IMR-90 (cell line): Measurements from ENCODE around the gene PTPN5. TPM values are rescaled to one million over a fixed set of nuclear protein-coding genes. Genes with fewer than 3 reads are reported as not detected.

ENCODE experiments used
- ATAC-seq: fragments of 200-7000 bp; cut with Tn5 transposase; 2 replicates; pipeline ENCODE4 v1.9.1; 2020; ENCODE audit warnings: low read depth, mild to moderate bottlenecking, moderate library complexity
- BruUV-seq: library from RNA; stranded (reverse); fragments of 400-500 nt; replicated peaks from 2 replicates; lab custom pipeline; 2021; lab: Mats Ljungman, UMichigan
- CTCF ChIA-PET: fragments of 300-600 bp; formaldehyde crosslinking; extraction: SDS; loops from one replicate; lab custom pipeline; 2021; ENCODE audit warnings: antibody characterized with exemption; lab: Yijun Ruan, JAX
- POLR2A ChIA-PET: fragments of 300-600 bp; sonication (Branson Sonifier 250); formaldehyde crosslinking; loops from one replicate; lab custom pipeline; 2022; ENCODE audit warnings: antibody characterized with exemption; ENCODE audit not compliant: unreplicated experiment; lab: Charles Lee
- DNase-seq: peaks from one replicate; pipeline ENCODE4 v3.0.0; 2013
- H2AFZ ChIP-seq: replicated peaks from 2 replicates; pipeline ENCODE3; 2013; ENCODE audit warnings: low read length, mild to moderate bottlenecking; ENCODE audit not compliant: poor library complexity
- H2AK5ac ChIP-seq: 2 replicates; pipeline ENCODE4 v1.6.1; 2013; ENCODE audit warnings: low read depth, low read length, inconsistent platforms
- H2AK9ac ChIP-seq: replicated peaks from 2 replicates; pipeline ENCODE3; 2013; ENCODE audit warnings: mild to moderate bottlenecking, low read depth, low read length, moderate library complexity; ENCODE audit not compliant: poor library complexity
- H2BK120ac ChIP-seq: 2 replicates; pipeline ENCODE4 v1.6.1; 2013; ENCODE audit warnings: low read depth, low read length, inconsistent platforms
- H2BK15ac ChIP-seq: 3 replicates; pipeline ENCODE4 v1.6.1; 2013; ENCODE audit warnings: low read depth, low read length, inconsistent platforms
- H2BK20ac ChIP-seq: 2 replicates; pipeline ENCODE4 v1.6.1; 2013; ENCODE audit warnings: low read depth, mild to moderate bottlenecking, inconsistent platforms, low read length, moderate library complexity
- H2BK5ac ChIP-seq: 2 replicates; pipeline ENCODE4 v1.6.1; 2013; ENCODE audit warnings: mild to moderate bottlenecking, low read depth, low read length, inconsistent platforms; ENCODE audit not compliant: poor library complexity, severe bottlenecking
- H3K14ac ChIP-seq: replicated peaks from 2 replicates; pipeline ENCODE4 v1.6.1; 2013; ENCODE audit warnings: low read depth, low read length, inconsistent platforms
- H3K18ac ChIP-seq: 2 replicates; pipeline ENCODE4 v1.6.1; 2013; ENCODE audit warnings: low read depth, low read length, control low read depth
- H3K23ac ChIP-seq: 2 replicates; pipeline ENCODE4 v1.6.1; 2013; ENCODE audit warnings: low read depth, low read length, inconsistent platforms
- H3K27ac ChIP-seq: 2 replicates; pipeline ENCODE4 v1.5.1; 2013; ENCODE audit warnings: mild to moderate bottlenecking, control low read depth, low read length; ENCODE audit not compliant: insufficient read depth
- H3K27me3 ChIP-seq: 2 replicates; pipeline ENCODE4 v1.6.1; 2013; ENCODE audit warnings: low read length; ENCODE audit not compliant: control insufficient read depth, insufficient read depth
- H3K36me3 ChIP-seq: 2 replicates; pipeline ENCODE4 v1.6.1; 2013; ENCODE audit warnings: low read length, mixed read lengths; ENCODE audit not compliant: control insufficient read depth, insufficient read depth
- H3K4ac ChIP-seq: 2 replicates; pipeline ENCODE4 v1.6.1; 2013; ENCODE audit warnings: low read depth, low read length, inconsistent platforms
- H3K4me1 ChIP-seq: 2 replicates; pipeline ENCODE4 v1.6.1; 2013; ENCODE audit warnings: low read length, mixed read lengths; ENCODE audit not compliant: control insufficient read depth, insufficient read depth
- H3K4me2 ChIP-seq: 2 replicates; pipeline ENCODE4 v1.6.1; 2013; ENCODE audit warnings: low read depth, mild to moderate bottlenecking, control low read depth, low read length, moderate library complexity
- H3K4me3 ChIP-seq: 2 replicates; pipeline ENCODE4 v1.5.1; 2013; ENCODE audit warnings: low read depth, mild to moderate bottlenecking, control low read depth, low read length, moderate library complexity; ENCODE audit not compliant: insufficient read depth
- H3K56ac ChIP-seq: 2 replicates; pipeline ENCODE4 v1.6.1; 2013; ENCODE audit warnings: low read length, inconsistent platforms; ENCODE audit not compliant: insufficient read depth; ENCODE audit errors: extremely low read depth
- H3K79me1 ChIP-seq, 2 experiments: 2 replicates each; pipeline ENCODE4 v1.6.1; 2013; ENCODE audit warnings: low read length in 2 of 2, inconsistent platforms in 1 of 2, low read depth in 1 of 2
- H3K9ac ChIP-seq: 2 replicates; pipeline ENCODE4 v1.6.1; 2013; ENCODE audit warnings: low read depth, low read length, control low read depth
- H3K9me1 ChIP-seq: 2 replicates; pipeline ENCODE4 v1.6.1; 2013; ENCODE audit warnings: low read length, inconsistent platforms; ENCODE audit not compliant: insufficient read depth
- H3K9me3 ChIP-seq: 2 replicates; pipeline ENCODE4 v1.6.1; 2013; ENCODE audit warnings: low read length; ENCODE audit not compliant: control insufficient read depth, insufficient read depth
- H4K20me1 ChIP-seq: 2 replicates; pipeline ENCODE4 v1.6.1; 2013; ENCODE audit warnings: low read length, inconsistent platforms; ENCODE audit not compliant: insufficient read depth
- H4K5ac ChIP-seq: 2 replicates; pipeline ENCODE4 v1.6.1; 2013; ENCODE audit warnings: mild to moderate bottlenecking, low read depth, low read length, control low read depth
- H4K8ac ChIP-seq, 2 experiments: 2 replicates each; pipeline ENCODE4 v1.6.1; 2013; ENCODE audit warnings: low read depth in 2 of 2, low read length in 2 of 2, control low read depth in 1 of 2, inconsistent platforms in 1 of 2
- H4K91ac ChIP-seq: 2 replicates; pipeline ENCODE4 v1.6.1; 2013; ENCODE audit warnings: low read depth, low read length, inconsistent platforms; ENCODE audit not compliant: insufficient read depth
- RAD21 ChIP-seq: IDR thresholded peaks from 2 replicates; pipeline ENCODE4 v1.6.1; 2012; ENCODE audit warnings: low read length, improper control_type of control experiment
- RFX5 ChIP-seq: IDR thresholded peaks from 2 replicates; pipeline ENCODE4 v1.8.0; 2012; ENCODE audit warnings: low read depth, mild to moderate bottlenecking, low read length, moderate library complexity
- WGBS, 2 experiments: methylation state at CpG; one replicate each; pipeline versions ENCODE4 v1.1.5 to v1.1.7; 2013; ENCODE audit warnings: missing lambda C conversion rate in 2 of 2; ENCODE audit not compliant: insufficient read length in 1 of 2; ENCODE audit errors: extremely low coverage in 2 of 2; 5-methylcytosine and 5-hydroxymethylcytosine counted together
- dilution Hi-C: fragments of 300-500 bp; cut with HindIII; formaldehyde crosslinking; loops from one replicate; pipeline ENCODE4 v1.14.3; 2018; ENCODE audit warnings: low sequenced_read_pairs; ENCODE audit not compliant: unreplicated experiment
- in situ Hi-C: fragments of 300-500 bp; cut with MboI; formaldehyde crosslinking; loops from 3 replicates; pipeline ENCODE4 v1.14.3; 2019; ENCODE audit warnings: low sequenced_read_pairs, inconsistent platforms, mixed read lengths
- intact Hi-C: fragments of 100-400 bp; cut with micrococcal nuclease; formaldehyde crosslinking; loops from 2 replicates; pipeline ENCODE4 v1.10.0; 2022
- polyA plus RNA-seq, 3 experiments: library from polyadenylated mRNA; depleted of rRNA; stranded (reverse); fragments of >200 nt; gene quantifications; 2 replicates each; pipeline ENCODE4 v1.2.3, GENCODE V29; 2012; ENCODE audit warnings: low replicate concordance in 1 of 3
- total RNA-seq: library from RNA; depleted of rRNA; stranded (reverse); fragments of >200 nt; gene quantifications from 2 replicates; pipeline ENCODE4 v1.2.3, GENCODE V29; 2012

The PTPN5 gene
- total and polyA plus RNA-seq, 2 of the 4 experiments (the other 2 are of a cell fraction): not detected

DNA sequence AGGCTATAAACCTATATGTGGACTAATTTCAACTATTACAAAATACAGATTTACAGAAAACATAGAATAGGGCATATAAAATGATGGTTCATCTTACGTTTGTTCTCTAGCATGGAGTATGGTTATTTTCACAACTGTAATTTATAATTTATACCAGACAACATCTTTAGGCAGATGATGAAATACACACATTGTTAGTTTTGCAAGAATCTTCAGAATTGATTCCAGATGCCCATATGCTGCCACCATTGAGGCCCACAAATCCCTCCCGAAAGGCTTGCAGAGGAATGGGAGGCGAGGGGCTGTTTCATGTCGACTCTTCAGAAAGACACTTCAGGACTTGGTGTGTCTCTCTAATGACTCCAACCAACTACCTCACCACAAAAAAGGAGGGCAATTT, 6.2 kb downstream of the PTPN5 start:
- no peak for TF ChIP-seq RFX5
- no peak for TF ChIP-seq RAD21
- dilution Hi-C loops (no loop called here), in situ Hi-C loops (no loop called here), intact Hi-C loops (no loop called here)
- H3K18ac ChIP-seq: no peak overlapping the region
- no peaks in the 10 kb centered on the region for H3K79me1 ChIP-seq
- ChIA-PET POLR2A (no interaction called here), CTCF (no interaction called here)
- no peak overlapping the region for H3K27ac ChIP-seq
- ATAC-seq (no peak), DNase-seq (no peak)
- no peak overlapping the region for H3K4ac ChIP-seq
- H4K5ac ChIP-seq: no peak overlapping the region
- no peak overlapping the region for H3K4me2 ChIP-seq
- H3K56ac ChIP-seq: no peak overlapping the region
- H3K14ac ChIP-seq: no peak overlapping the region
- no peak overlapping the region for H2AK5ac ChIP-seq
- no peaks in the 10 kb centered on the region for H3K36me3 ChIP-seq
- no peaks in the 10 kb centered on the region for H3K9me1 ChIP-seq
- peaks cover 15% of the 10 kb centered on the region for H3K27me3 ChIP-seq
- no CpG with 5 or more reads among the region's 4 CpGs for WGBS, 2 experiments
- no peak overlapping the region for H2BK120ac ChIP-seq
- no peak overlapping the region for H4K91ac ChIP-seq
- H4K8ac ChIP-seq: no peak overlapping the region
- H3K4me1 ChIP-seq: no peaks in the 10 kb centered on the region
- no peaks in the 10 kb centered on the region for H4K20me1 ChIP-seq
- H2BK15ac ChIP-seq: no peak overlapping the region
- no peak overlapping the region for H3K9ac ChIP-seq
- H2AFZ ChIP-seq: no peak overlapping the region
- no peak overlapping the region for H2BK5ac ChIP-seq
- no peak overlapping the region for H2AK9ac ChIP-seq
- H3K9me3 ChIP-seq: no peaks in the 10 kb centered on the region
- H3K23ac ChIP-seq: no peak overlapping the region
- no TSS peak for BruUV-seq
- no peak overlapping the region for H2BK20ac ChIP-seq
- no peak overlapping the region for H3K4me3 ChIP-seq
